Urinary bladder (tissue), 4 donors: Measurements from ENCODE around the gene MSRB3. TPM values are rescaled to one million over a fixed set of nuclear protein-coding genes. Genes with fewer than 3 reads are reported as not detected.
"Not testable (repeated sequence)": the region's sequence is repeated elsewhere in the genome, so short reads cannot be mapped to it uniquely, and the experiment has no call there.

ENCODE experiments used
- DNase-seq: peaks from one replicate; pipeline ENCODE4 v3.0.0-alpha.2; 2015; ENCODE audit errors: extremely low spot score
- H3K27ac ChIP-seq: one replicate; pipeline ENCODE4 v1.5.1; 2013; ENCODE audit warnings: low read depth, mild to moderate bottlenecking, moderate library complexity
- H3K36me3 ChIP-seq: one replicate; pipeline ENCODE4 v1.6.1; 2013; ENCODE audit warnings: mild to moderate bottlenecking, moderate library complexity; ENCODE audit not compliant: insufficient read depth
- H3K4me1 ChIP-seq: one replicate; pipeline ENCODE4 v1.6.1; 2013; ENCODE audit warnings: mild to moderate bottlenecking, moderate library complexity; ENCODE audit not compliant: insufficient read depth
- H3K4me3 ChIP-seq: one replicate; pipeline ENCODE4 v1.5.1; 2013; ENCODE audit warnings: low read depth, low read length
- whole genome bisulfite sequencing: extraction: QIAGEN DNeasy Blood & Tissue Kit; methylation state at CpG from one replicate; pipeline ENCODE4 v1.1.7; 2013; 5-methylcytosine and 5-hydroxymethylcytosine counted together
- polyA plus RNA-seq: library from polyadenylated mRNA; stranded (reverse); fragments of 200-250 nt; gene quantifications from one replicate; pipeline ENCODE4 v1.2.3, GENCODE V29; 2013
- total RNA-seq: library from RNA; depleted of rRNA; stranded (reverse); fragments of >200 nt; gene quantifications from one replicate; pipeline ENCODE4 v1.2.3, GENCODE V29; 2014
- donor health status: healthy with polysubstance abuse.
- donor health status: healthy.

The MSRB3 gene
- total and polyA plus RNA-seq, 2 donors: 143 to 158 TPM

DNA sequence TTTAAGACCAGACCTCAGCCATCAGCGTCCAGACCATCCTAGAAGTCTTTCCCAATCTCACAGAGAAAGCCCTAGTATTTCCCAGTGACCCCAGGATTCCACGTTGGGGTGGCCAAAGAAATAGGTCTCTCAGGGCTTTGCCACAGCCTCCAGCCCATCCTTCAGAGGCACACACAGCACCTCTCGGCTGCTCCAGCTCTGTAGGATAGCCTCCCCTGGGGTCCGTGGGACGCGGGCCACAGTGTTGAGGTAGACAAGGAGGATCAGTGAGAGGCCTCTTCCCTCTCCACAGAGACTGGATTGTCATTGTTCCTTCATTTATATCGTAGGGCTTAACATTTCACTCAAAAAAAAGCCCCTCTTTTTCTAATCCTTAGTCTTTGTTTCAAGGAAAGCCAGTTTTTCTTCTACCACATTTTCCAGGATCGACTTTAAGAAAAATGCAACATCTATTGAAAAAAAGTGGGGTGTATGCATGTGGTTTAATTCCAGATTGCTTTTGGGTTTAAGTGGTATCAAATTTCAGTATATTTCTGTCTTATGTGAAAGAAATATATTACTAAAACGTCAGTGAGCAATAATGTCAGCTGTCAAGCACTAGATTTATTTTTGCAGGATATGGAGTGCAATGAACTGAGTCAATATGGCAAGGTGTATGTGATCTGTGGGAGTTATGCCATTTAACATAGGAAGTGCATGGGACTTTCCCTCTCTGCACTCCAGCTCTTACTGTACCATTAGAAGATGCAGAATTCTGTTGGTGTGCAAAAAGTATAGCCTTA lies 187.5 kb downstream of the MSRB3 start:
- H3K4me3 ChIP-seq: no peak overlapping the region
- no peak overlapping the region for H3K27ac ChIP-seq
- no peak for DNase-seq
- H3K4me1 ChIP-seq: no peaks in the 10 kb centered on the region
- no peaks in the 10 kb centered on the region for H3K36me3 ChIP-seq
- 77% methylated on average over 9 of the region's 9 CpGs for WGBS

GRCh38 chr12:65466911-65467310 lies 188.4 kb downstream of the MSRB3 start:
- H3K4me3 ChIP-seq: no peak overlapping the region
- no peak for DNase-seq
- H3K4me1 ChIP-seq: no peaks in the 10 kb centered on the region
- no peaks in the 10 kb centered on the region for H3K36me3 ChIP-seq
- 63% methylated on average over 1 of the region's 1 CpG for WGBS
- H3K27ac ChIP-seq: no peak overlapping the region

DNA sequence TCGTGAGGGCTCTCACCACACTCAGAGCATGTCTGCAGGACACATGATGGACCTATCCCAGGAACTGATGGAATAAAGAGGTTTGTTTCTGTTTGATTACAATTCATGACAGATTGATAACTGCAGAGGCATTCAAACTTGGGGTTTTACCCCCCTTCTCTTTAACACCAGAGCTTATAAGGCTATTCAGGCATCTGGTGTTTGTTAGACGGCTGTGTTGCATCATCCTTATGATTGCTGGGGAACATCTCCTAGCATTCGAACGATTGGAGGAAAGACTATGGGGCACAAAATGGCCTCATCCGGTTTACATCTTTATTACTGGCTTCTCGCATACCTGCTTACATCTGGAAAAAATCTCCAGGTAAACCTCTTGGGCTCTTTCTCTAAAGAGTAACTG lies 191.8 kb downstream of the MSRB3 start:
- no peak for DNase-seq
- no peaks in the 10 kb centered on the region for H3K36me3 ChIP-seq
- 50% methylated on average over 6 of the region's 6 CpGs for WGBS
- no peaks in the 10 kb centered on the region for H3K4me1 ChIP-seq
- no peak overlapping the region for H3K4me3 ChIP-seq
- no peak overlapping the region for H3K27ac ChIP-seq

- WGBS: 58% methylated on average over 2 of the region's 2 CpGs
- Histone ChIP-seq H3K4me1 (no peaks in the 10 kb centered on the region), H3K36me3 (no peaks in the 10 kb centered on the region), H3K27ac (no peak overlapping the region), H3K4me3 (no peak overlapping the region)
- DNase-seq: no peak
These were observed 193.6 kb downstream of the MSRB3 start for GRCh38 chr12:65472079-65472478.

DNA sequence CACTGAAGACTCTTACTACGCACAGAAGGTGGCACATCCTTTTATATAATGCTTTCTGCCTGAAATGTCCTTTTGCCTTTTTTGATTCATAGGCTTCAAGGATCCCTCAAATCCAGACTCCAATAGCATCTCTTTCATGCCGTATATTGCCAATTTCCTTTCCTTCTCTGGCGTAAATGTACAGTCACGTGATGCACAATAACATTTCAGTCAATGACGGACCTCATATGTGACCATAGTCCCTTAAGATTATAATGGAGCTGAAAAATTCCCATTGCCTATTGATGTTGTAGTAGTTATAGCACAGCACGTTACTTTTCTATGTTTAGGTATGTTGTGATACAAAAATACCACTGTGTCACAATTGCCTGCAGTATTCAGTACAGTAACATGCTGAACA lies 196.3 kb downstream of the MSRB3 start:
- Histone ChIP-seq H3K4me3 (no peak overlapping the region), H3K4me1 (no peaks in the 10 kb centered on the region), H3K27ac (no peak overlapping the region), H3K36me3 (no peaks in the 10 kb centered on the region)
- DNase-seq: no peak
- 91% methylated on average over 6 of the region's 6 CpGs for WGBS

DNA sequence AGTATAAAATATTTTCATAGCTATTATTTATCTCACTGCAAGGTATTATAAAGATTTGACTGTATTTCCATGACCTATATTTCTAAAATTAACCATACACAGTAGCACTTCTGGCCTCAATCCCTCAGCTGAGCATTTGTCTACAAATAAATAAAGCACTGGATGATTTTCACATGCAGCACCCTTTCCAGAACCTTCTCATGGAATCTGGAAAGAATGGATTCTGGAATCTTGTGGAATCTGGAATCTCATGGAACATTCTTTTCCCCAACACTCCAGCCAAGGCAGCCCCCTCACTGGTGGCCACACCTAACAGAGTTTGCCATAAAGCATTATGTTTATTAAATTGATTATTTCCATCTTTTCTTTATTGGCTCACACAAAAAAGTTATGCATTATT lies 199.2 kb downstream of the MSRB3 start:
- no peak overlapping the region for H3K4me3 ChIP-seq
- H3K4me1 ChIP-seq: no peaks in the 10 kb centered on the region
- no peaks in the 10 kb centered on the region for H3K36me3 ChIP-seq
- no peak overlapping the region for H3K27ac ChIP-seq
- DNase-seq: no peak

DNA sequence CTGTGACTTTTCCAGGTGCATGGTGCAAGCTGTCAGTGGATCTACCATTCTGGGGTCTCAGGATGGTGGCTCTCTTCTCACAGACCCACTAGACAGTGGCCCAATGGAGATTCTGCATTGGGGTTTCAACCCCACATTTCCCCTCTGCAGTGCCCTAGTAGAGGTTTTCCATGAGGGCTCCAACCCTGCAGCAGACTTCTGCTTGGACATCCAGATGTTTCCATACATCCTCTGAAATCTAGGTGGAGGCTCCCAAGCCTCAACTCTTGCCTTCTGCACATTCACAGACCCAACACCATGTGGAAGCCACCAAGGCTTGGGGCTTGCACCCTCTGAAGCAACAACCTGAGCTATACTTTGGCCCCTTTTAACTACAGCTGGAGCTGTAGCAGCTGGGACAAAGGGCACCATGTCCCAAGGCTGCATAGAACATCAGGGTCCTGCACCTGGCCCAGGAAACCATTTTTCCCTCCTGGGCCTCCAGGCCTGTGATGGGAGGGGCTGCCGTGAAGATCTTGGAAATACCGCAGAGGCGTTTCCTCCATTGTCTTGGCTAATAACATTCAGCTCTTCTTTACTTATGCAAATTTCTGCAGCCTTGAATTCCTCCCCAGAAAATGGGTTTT lies 205.5 kb downstream of the MSRB3 start:
- DNase-seq, H3K36me3 ChIP-seq, H3K4me1 ChIP-seq, H3K4me3 ChIP-seq, H3K27ac ChIP-seq: not testable (repeated sequence)
- 98% methylated on average over 3 of the region's 3 CpGs for WGBS

DNA sequence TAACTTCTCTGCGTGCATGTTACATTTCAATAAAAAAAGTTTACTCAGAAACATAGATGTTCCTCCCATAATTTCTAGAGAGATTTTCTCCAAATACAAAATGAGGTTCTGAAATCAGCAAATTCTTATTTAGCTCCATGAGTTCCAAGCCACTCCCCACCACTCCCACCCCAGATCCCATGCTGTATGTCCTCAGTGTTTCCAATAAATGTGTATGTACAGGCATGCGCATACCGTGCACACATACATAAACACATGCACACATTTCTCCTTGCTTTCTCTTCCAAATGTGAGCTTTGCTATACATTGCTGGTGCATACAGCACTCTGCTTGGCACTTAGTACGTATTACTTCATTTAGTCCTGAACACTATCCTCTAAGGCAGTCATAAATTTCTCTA lies 209.7 kb downstream of the MSRB3 start:
- Histone ChIP-seq H3K27ac (no peak overlapping the region), H3K4me1 (no peaks in the 10 kb centered on the region), H3K4me3 (no peak overlapping the region), H3K36me3 (no peaks in the 10 kb centered on the region)
- DNase-seq: no peak
- 83% methylated on average over 4 of the region's 4 CpGs for WGBS

DNA sequence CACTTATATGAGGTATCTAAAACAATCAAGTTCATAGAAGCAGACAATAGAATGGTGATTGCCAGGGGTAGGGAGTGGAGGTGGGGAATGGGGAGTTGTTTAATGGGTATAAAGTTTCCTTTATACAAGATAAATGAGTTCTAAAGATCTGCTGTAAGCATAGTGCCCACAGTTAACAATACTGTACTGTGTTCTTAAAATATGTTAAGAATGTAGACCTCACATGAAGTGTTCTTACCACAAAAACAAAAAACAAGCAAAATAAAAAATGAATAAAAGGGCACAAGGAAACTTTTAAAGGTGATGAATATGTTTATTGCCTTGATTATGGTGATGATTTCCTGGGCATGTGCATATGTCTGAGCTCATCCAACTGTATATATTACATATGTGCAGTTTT lies 211.8 kb downstream of the MSRB3 start:
- no peak overlapping the region for H3K4me3 ChIP-seq
- H3K36me3 ChIP-seq: no peaks in the 10 kb centered on the region
- no peak for DNase-seq
- no peaks in the 10 kb centered on the region for H3K4me1 ChIP-seq
- no peak overlapping the region for H3K27ac ChIP-seq

GRCh38 chr12:65492998-65493912 lies 214.8 kb downstream of the MSRB3 start:
- WGBS: 81% methylated on average over 1 of the region's 1 CpG
- no peak for DNase-seq
- no peak overlapping the region for H3K4me3 ChIP-seq
- no peaks in the 10 kb centered on the region for H3K36me3 ChIP-seq
- H3K4me1 ChIP-seq: no peaks in the 10 kb centered on the region
- no peak overlapping the region for H3K27ac ChIP-seq

GRCh38 chr12:65493913-65494245 lies 215.4 kb downstream of the MSRB3 start:
- Histone ChIP-seq H3K36me3 (no peaks in the 10 kb centered on the region), H3K4me1 (no peaks in the 10 kb centered on the region), H3K4me3 (no peak overlapping the region), H3K27ac (no peak overlapping the region)
- no peak for DNase-seq
- 81% methylated on average over 1 of the region's 1 CpG for WGBS

- DNase-seq: no peak
- 41% methylated on average over 2 of the region's 2 CpGs for WGBS
- Histone ChIP-seq H3K4me3 (no peak overlapping the region), H3K4me1 (no peaks in the 10 kb centered on the region), H3K36me3 (no peaks in the 10 kb centered on the region), H3K27ac (no peak overlapping the region)
These were observed 216.1 kb downstream of the MSRB3 start for GRCh38 chr12:65494537-65494936.

DNA sequence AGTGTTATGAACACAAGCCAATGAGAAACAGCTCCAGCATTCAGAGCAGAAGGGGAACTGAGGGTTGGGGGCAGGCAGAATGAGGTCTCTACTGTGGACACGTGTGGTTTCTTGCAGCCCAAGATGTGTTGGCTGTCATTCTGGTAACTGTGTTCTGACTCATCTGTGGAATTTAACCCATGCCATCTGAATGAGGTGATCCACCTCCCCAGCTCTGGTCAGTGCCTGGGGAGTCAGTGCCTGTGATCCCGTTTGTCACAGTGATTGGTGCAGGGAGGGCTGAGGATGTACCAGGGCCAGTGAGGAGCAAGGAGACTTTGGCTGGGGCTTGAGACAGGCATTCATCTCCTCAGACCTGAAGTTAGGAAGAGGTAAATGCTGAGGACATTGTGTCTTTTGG lies 216.8 kb downstream of the MSRB3 start:
- WGBS: 39% methylated on average over 2 of the region's 2 CpGs
- DNase-seq: no peak
- no peaks in the 10 kb centered on the region for H3K36me3 ChIP-seq
- no peak overlapping the region for H3K4me3 ChIP-seq
- H3K4me1 ChIP-seq: no peaks in the 10 kb centered on the region
- H3K27ac ChIP-seq: no peak overlapping the region

- Histone ChIP-seq H3K36me3 (no peaks in the 10 kb centered on the region), H3K27ac (no peak overlapping the region), H3K4me3 (no peak overlapping the region), H3K4me1 (no peaks in the 10 kb centered on the region)
- DNase-seq: no peak
- WGBS: 58% methylated on average over 2 of the region's 2 CpGs
These were observed 218.1 kb downstream of the MSRB3 start for GRCh38 chr12:65496617-65497016.
